Type B pancreatic cell (in vitro differentiated cells): ENCODE results near the gene NPPB. TPM values are rescaled to one million over a fixed set of nuclear protein-coding genes. Genes with fewer than 3 reads are reported as not detected.

Experiments used
- DNase-seq: peaks from one replicate; pipeline ENCODE4 v3.0.0; 2021; ENCODE audit warnings: mixed read lengths; ENCODE audit not compliant: unreplicated experiment; ENCODE audit errors: extremely low spot score
- H3K27ac Mint-ChIP-seq: 2 replicates; pipeline ENCODE4 v1.8.0; 2021; ENCODE audit warnings: mild to moderate bottlenecking, mixed read lengths
- H3K27me3 Mint-ChIP-seq: 2 replicates; pipeline ENCODE4 v1.8.0; 2021; ENCODE audit warnings: mixed read lengths
- H3K36me3 Mint-ChIP-seq: 2 replicates; pipeline ENCODE4 v1.8.0; 2021; ENCODE audit warnings: mixed read lengths
- H3K4me1 Mint-ChIP-seq: one replicate; pipeline ENCODE4 v1.8.0; 2021; ENCODE audit warnings: mixed read lengths; ENCODE audit not compliant: unreplicated experiment
- H3K4me3 Mint-ChIP-seq: 2 replicates; pipeline ENCODE4 v1.8.0; 2021; ENCODE audit warnings: mild to moderate bottlenecking, mixed read lengths
- H3K9me3 Mint-ChIP-seq: 2 replicates; pipeline ENCODE4 v1.8.0; 2021; ENCODE audit warnings: mixed read lengths
- CTCF ChIP-seq: fragments of 200-600 bp; sonication (generic); conservative IDR thresholded peaks from 2 replicates; pipeline ENCODE4 v1.5.0; 2021; ENCODE audit warnings: antibody characterized with exemption, mild to moderate bottlenecking
- total RNA-seq: library from RNA; stranded (reverse); gene quantifications from 2 replicates; pipeline ENCODE4 v1.2.1, GENCODE V29; 2021; ENCODE audit warnings: low replicate concordance

NPPB gene
- total RNA-seq, 1 donor from 2014 or later, result 1.7 TPM

GRCh38 chr1:11833497-11833896 lies 25.2 kb downstream of the NPPB start:
- H3K4me3 Mint-ChIP-seq, result no peak overlapping the region

GRCh38 chr1:11831945-11832725 lies 26.6 kb downstream of the NPPB start:
- H3K4me3 Mint-ChIP-seq, result no peak overlapping the region
- no peaks in the 10 kb centered on the region for H3K9me3 Mint-ChIP-seq
- H3K27ac Mint-ChIP-seq, result no peak overlapping the region
- peaks cover 7% of the 10 kb centered on the region for H3K36me3 Mint-ChIP-seq
- DNase-seq, result no peak
- no peaks in the 10 kb centered on the region for H3K4me1 Mint-ChIP-seq
- TF ChIP-seq CTCF, result no peak
- no peaks in the 10 kb centered on the region for H3K27me3 Mint-ChIP-seq

More at GRCh38 chr1:11833497-11833896, 25.2 kb downstream of the NPPB start:
- no peaks in the 10 kb centered on the region for H3K4me1 Mint-ChIP-seq
- DNase-seq, result no peak
- no peak for TF ChIP-seq CTCF
- H3K27me3 Mint-ChIP-seq, result no peaks in the 10 kb centered on the region
- no peak overlapping the region for H3K27ac Mint-ChIP-seq
- H3K36me3 Mint-ChIP-seq, result peaks cover 9% of the 10 kb centered on the region
- no peaks in the 10 kb centered on the region for H3K9me3 Mint-ChIP-seq

- Mint-ChIP-seq H3K4me3 (no peak overlapping the region), H3K27me3 (no peaks in the 10 kb centered on the region), H3K27ac (no peak overlapping the region), H3K4me1 (no peaks in the 10 kb centered on the region), H3K9me3 (no peaks in the 10 kb centered on the region), H3K36me3 (peaks cover 4% of the 10 kb centered on the region)
- no peak for TF ChIP-seq CTCF
- no peak for DNase-seq
These were observed 30.2 kb downstream of the NPPB start for GRCh38 chr1:11828511-11828910.

GRCh38 chr1:11826946-11827345 lies 31.8 kb downstream of the NPPB start:
- Mint-ChIP-seq H3K36me3 (no peaks in the 10 kb centered on the region), H3K4me1 (no peaks in the 10 kb centered on the region), H3K27me3 (no peaks in the 10 kb centered on the region), H3K4me3 (no peak overlapping the region), H3K9me3 (no peaks in the 10 kb centered on the region), H3K27ac (no peak overlapping the region)
- DNase-seq, result no peak
- TF ChIP-seq CTCF, result no peak

- Mint-ChIP-seq H3K27me3 (no peaks in the 10 kb centered on the region), H3K27ac (no peak overlapping the region), H3K4me1 (no peaks in the 10 kb centered on the region), H3K9me3 (no peaks in the 10 kb centered on the region), H3K4me3 (no peak overlapping the region), H3K36me3 (no peaks in the 10 kb centered on the region)
- no peak for DNase-seq
- no peak for TF ChIP-seq CTCF
These were observed 33.6 kb downstream of the NPPB start for GRCh38 chr1:11825131-11825530.
